IMR-90 (cell line): ENCODE data around the gene SEMA5A. TPM values are rescaled to one million over a fixed set of nuclear protein-coding genes. Genes with fewer than 3 reads are reported as not detected.

Experiments used
- ATAC-seq: fragments of 200-7000 bp; cut with Tn5 transposase; 2 replicates; pipeline ENCODE4 v1.9.1; 2020; ENCODE audit warnings: low read depth, mild to moderate bottlenecking, moderate library complexity
- BruUV-seq: library from RNA; stranded (reverse); fragments of 400-500 nt; replicated peaks from 2 replicates; lab custom pipeline; 2021; lab: Mats Ljungman, UMichigan
- CTCF ChIA-PET: fragments of 300-600 bp; formaldehyde crosslinking; extraction: SDS; loops from one replicate; lab custom pipeline; 2021; ENCODE audit warnings: antibody characterized with exemption; lab: Yijun Ruan, JAX
- POLR2A ChIA-PET: fragments of 300-600 bp; sonication (Branson Sonifier 250); formaldehyde crosslinking; loops from one replicate; lab custom pipeline; 2022; ENCODE audit warnings: antibody characterized with exemption; ENCODE audit not compliant: unreplicated experiment; lab: Charles Lee
- DNase-seq: peaks from one replicate; pipeline ENCODE4 v3.0.0; 2013
- H2AFZ ChIP-seq: replicated peaks from 2 replicates; pipeline ENCODE3; 2013; ENCODE audit warnings: low read length, mild to moderate bottlenecking; ENCODE audit not compliant: poor library complexity
- H2AK5ac ChIP-seq: 2 replicates; pipeline ENCODE4 v1.6.1; 2013; ENCODE audit warnings: low read depth, low read length, inconsistent platforms
- H2AK9ac ChIP-seq: replicated peaks from 2 replicates; pipeline ENCODE3; 2013; ENCODE audit warnings: mild to moderate bottlenecking, low read depth, low read length, moderate library complexity; ENCODE audit not compliant: poor library complexity
- H2BK120ac ChIP-seq: 2 replicates; pipeline ENCODE4 v1.6.1; 2013; ENCODE audit warnings: low read depth, low read length, inconsistent platforms
- H2BK15ac ChIP-seq: 3 replicates; pipeline ENCODE4 v1.6.1; 2013; ENCODE audit warnings: low read depth, low read length, inconsistent platforms
- H2BK20ac ChIP-seq: 2 replicates; pipeline ENCODE4 v1.6.1; 2013; ENCODE audit warnings: low read depth, mild to moderate bottlenecking, inconsistent platforms, low read length, moderate library complexity
- H2BK5ac ChIP-seq: 2 replicates; pipeline ENCODE4 v1.6.1; 2013; ENCODE audit warnings: mild to moderate bottlenecking, low read depth, low read length, inconsistent platforms; ENCODE audit not compliant: poor library complexity, severe bottlenecking
- H3K14ac ChIP-seq: replicated peaks from 2 replicates; pipeline ENCODE4 v1.6.1; 2013; ENCODE audit warnings: low read depth, low read length, inconsistent platforms
- H3K18ac ChIP-seq: 2 replicates; pipeline ENCODE4 v1.6.1; 2013; ENCODE audit warnings: low read depth, low read length, control low read depth
- H3K23ac ChIP-seq: 2 replicates; pipeline ENCODE4 v1.6.1; 2013; ENCODE audit warnings: low read depth, low read length, inconsistent platforms
- H3K27ac ChIP-seq: 2 replicates; pipeline ENCODE4 v1.5.1; 2013; ENCODE audit warnings: mild to moderate bottlenecking, control low read depth, low read length; ENCODE audit not compliant: insufficient read depth
- H3K27me3 ChIP-seq: 2 replicates; pipeline ENCODE4 v1.6.1; 2013; ENCODE audit warnings: low read length; ENCODE audit not compliant: control insufficient read depth, insufficient read depth
- H3K36me3 ChIP-seq: 2 replicates; pipeline ENCODE4 v1.6.1; 2013; ENCODE audit warnings: low read length, mixed read lengths; ENCODE audit not compliant: control insufficient read depth, insufficient read depth
- H3K4ac ChIP-seq: 2 replicates; pipeline ENCODE4 v1.6.1; 2013; ENCODE audit warnings: low read depth, low read length, inconsistent platforms
- H3K4me1 ChIP-seq: 2 replicates; pipeline ENCODE4 v1.6.1; 2013; ENCODE audit warnings: low read length, mixed read lengths; ENCODE audit not compliant: control insufficient read depth, insufficient read depth
- H3K4me2 ChIP-seq: 2 replicates; pipeline ENCODE4 v1.6.1; 2013; ENCODE audit warnings: low read depth, mild to moderate bottlenecking, control low read depth, low read length, moderate library complexity
- H3K4me3 ChIP-seq: 2 replicates; pipeline ENCODE4 v1.5.1; 2013; ENCODE audit warnings: low read depth, mild to moderate bottlenecking, control low read depth, low read length, moderate library complexity; ENCODE audit not compliant: insufficient read depth
- H3K56ac ChIP-seq: 2 replicates; pipeline ENCODE4 v1.6.1; 2013; ENCODE audit warnings: low read length, inconsistent platforms; ENCODE audit not compliant: insufficient read depth; ENCODE audit errors: extremely low read depth
- H3K79me1 ChIP-seq, 2 experiments: 2 replicates each; pipeline ENCODE4 v1.6.1; 2013; ENCODE audit warnings: low read length in 2 of 2, inconsistent platforms in 1 of 2, low read depth in 1 of 2
- H3K9ac ChIP-seq: 2 replicates; pipeline ENCODE4 v1.6.1; 2013; ENCODE audit warnings: low read depth, low read length, control low read depth
- H3K9me1 ChIP-seq: 2 replicates; pipeline ENCODE4 v1.6.1; 2013; ENCODE audit warnings: low read length, inconsistent platforms; ENCODE audit not compliant: insufficient read depth
- H3K9me3 ChIP-seq: 2 replicates; pipeline ENCODE4 v1.6.1; 2013; ENCODE audit warnings: low read length; ENCODE audit not compliant: control insufficient read depth, insufficient read depth
- H4K20me1 ChIP-seq: 2 replicates; pipeline ENCODE4 v1.6.1; 2013; ENCODE audit warnings: low read length, inconsistent platforms; ENCODE audit not compliant: insufficient read depth
- H4K5ac ChIP-seq: 2 replicates; pipeline ENCODE4 v1.6.1; 2013; ENCODE audit warnings: mild to moderate bottlenecking, low read depth, low read length, control low read depth
- H4K8ac ChIP-seq, 2 experiments: 2 replicates each; pipeline ENCODE4 v1.6.1; 2013; ENCODE audit warnings: low read depth in 2 of 2, low read length in 2 of 2, control low read depth in 1 of 2, inconsistent platforms in 1 of 2
- H4K91ac ChIP-seq: 2 replicates; pipeline ENCODE4 v1.6.1; 2013; ENCODE audit warnings: low read depth, low read length, inconsistent platforms; ENCODE audit not compliant: insufficient read depth
- BHLHE40 ChIP-seq: fragments of 150-350 bp; IDR thresholded peaks from 2 replicates; pipeline ENCODE4 v1.6.1; 2016; ENCODE audit warnings: mild to moderate bottlenecking, low read depth, low read length
- CEBPB ChIP-seq: IDR thresholded peaks from 2 replicates; pipeline ENCODE4 v1.6.1; 2012; ENCODE audit warnings: low read depth, low read length, improper control_type of control experiment
- CHD1 ChIP-seq: IDR thresholded peaks from 2 replicates; pipeline ENCODE4 v1.6.1; 2012; ENCODE audit warnings: low read depth, low read length, improper control_type of control experiment
- FOS ChIP-seq: fragments of 150-350 bp; IDR thresholded peaks from 2 replicates; pipeline ENCODE4 v1.6.1; 2016; ENCODE audit warnings: low read depth, low read length
- MAFK ChIP-seq: IDR thresholded peaks from 2 replicates; pipeline ENCODE4 v1.6.1; 2012; ENCODE audit warnings: low read depth, low read length, improper control_type of control experiment
- MAZ ChIP-seq: IDR thresholded peaks from 2 replicates; pipeline ENCODE4 v1.6.1; 2012; ENCODE audit warnings: low read depth, mild to moderate bottlenecking, low read length, improper control_type of control experiment, moderate library complexity, borderline replicate concordance
- MXI1 ChIP-seq: IDR thresholded peaks from 2 replicates; pipeline ENCODE4 v1.6.1; 2012; ENCODE audit warnings: low read depth, mild to moderate bottlenecking, low read length, moderate library complexity, borderline replicate concordance
- NFE2L2 ChIP-seq: fragments of 150-350 bp; IDR thresholded peaks from 2 replicates; pipeline ENCODE4 v1.6.1; 2016; ENCODE audit warnings: low read depth, mild to moderate bottlenecking, low read length
- POLR2A ChIP-seq: IDR thresholded peaks from 2 replicates; pipeline ENCODE4 v1.6.1; 2012; ENCODE audit warnings: mild to moderate bottlenecking, low read depth, low read length
- RAD21 ChIP-seq: IDR thresholded peaks from 2 replicates; pipeline ENCODE4 v1.6.1; 2012; ENCODE audit warnings: low read length, improper control_type of control experiment
- RCOR1 ChIP-seq: IDR thresholded peaks from 2 replicates; pipeline ENCODE4 v1.6.1; 2012; ENCODE audit warnings: mild to moderate bottlenecking, low read length, improper control_type of control experiment; ENCODE audit not compliant: insufficient replicate concordance
- RFX5 ChIP-seq: IDR thresholded peaks from 2 replicates; pipeline ENCODE4 v1.8.0; 2012; ENCODE audit warnings: low read depth, mild to moderate bottlenecking, low read length, moderate library complexity
- SMC3 ChIP-seq: fragments of 150-350 bp; IDR thresholded peaks from 2 replicates; pipeline ENCODE4 v1.6.1; 2016; ENCODE audit warnings: low read depth, mild to moderate bottlenecking, antibody characterized with exemption, low read length, moderate library complexity
- WGBS, 2 experiments: methylation state at CpG; one replicate each; pipeline versions ENCODE4 v1.1.5 to v1.1.7; 2013; ENCODE audit warnings: missing lambda C conversion rate in 2 of 2; ENCODE audit not compliant: insufficient read length in 1 of 2; ENCODE audit errors: extremely low coverage in 2 of 2; 5-methylcytosine and 5-hydroxymethylcytosine counted together
- dilution Hi-C: fragments of 300-500 bp; cut with HindIII; formaldehyde crosslinking; loops from one replicate; pipeline ENCODE4 v1.14.3; 2018; ENCODE audit warnings: low sequenced_read_pairs; ENCODE audit not compliant: unreplicated experiment
- in situ Hi-C: fragments of 300-500 bp; cut with MboI; formaldehyde crosslinking; loops from 3 replicates; pipeline ENCODE4 v1.14.3; 2019; ENCODE audit warnings: low sequenced_read_pairs, inconsistent platforms, mixed read lengths
- intact Hi-C: fragments of 100-400 bp; cut with micrococcal nuclease; formaldehyde crosslinking; loops from 2 replicates; pipeline ENCODE4 v1.10.0; 2022
- polyA plus RNA-seq, 3 experiments: library from polyadenylated mRNA; depleted of rRNA; stranded (reverse); fragments of >200 nt; gene quantifications; 2 replicates each; pipeline ENCODE4 v1.2.3, GENCODE V29; 2012; ENCODE audit warnings: low replicate concordance in 1 of 3
- total RNA-seq: library from RNA; depleted of rRNA; stranded (reverse); fragments of >200 nt; gene quantifications from 2 replicates; pipeline ENCODE4 v1.2.3, GENCODE V29; 2012
- TF ChIP-seq, protein P1 (sequence below): fragments of 150-350 bp; IDR thresholded peaks from 2 replicates; pipeline ENCODE4 v1.6.1; 2017; ENCODE audit warnings: mild to moderate bottlenecking, antibody characterized with exemption, low read length, low read depth
- TF ChIP-seq, protein P2 (sequence below): conservative IDR thresholded peaks from 2 replicates; pipeline ENCODE4 v1.5.1; 2012; ENCODE audit warnings: mild to moderate bottlenecking, low read depth, low read length, improper control_type of control experiment
- TF ChIP-seq, protein P3 (sequence below): fragments of 150-350 bp; IDR thresholded peaks from 2 replicates; pipeline ENCODE4 v1.6.1; 2016; ENCODE audit warnings: low read depth, mild to moderate bottlenecking, low read length, moderate library complexity, borderline replicate concordance

SEMA5A gene
- total and polyA plus RNA-seq, 2 of the 4 experiments (the other 2 are of a cell fraction), result 8.2 to 9.9 TPM

DNA sequence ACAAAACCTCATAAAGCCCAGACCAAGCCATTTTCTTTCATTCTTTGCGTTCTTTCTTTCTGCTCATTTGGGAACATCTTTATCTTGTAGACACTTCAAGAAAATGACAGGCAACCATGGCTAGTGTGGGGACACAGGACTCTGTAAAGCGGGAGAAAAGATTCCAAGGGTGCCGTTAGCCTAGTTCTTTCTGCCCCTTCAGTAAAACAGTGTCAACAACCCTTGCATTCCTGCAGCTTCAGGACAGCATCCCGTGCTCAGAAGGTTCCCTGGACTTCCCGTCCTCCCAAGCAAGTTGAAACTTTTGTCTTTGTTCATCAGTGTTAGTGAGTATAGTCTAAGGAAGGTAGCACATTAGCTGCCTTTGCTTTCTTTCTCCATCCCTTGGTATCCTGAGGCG lies 42.4 kb upstream of the SEMA5A start:
- Histone ChIP-seq H3K4me3 (no peak overlapping the region), H3K4me2 (no peak overlapping the region), H3K18ac (no peak overlapping the region), H2BK20ac (no peak overlapping the region), H4K20me1 (no peaks in the 10 kb centered on the region), H3K23ac (no peak overlapping the region), H3K56ac (no peak overlapping the region), H4K8ac (no peak overlapping the region), H3K27me3 (peaks cover 2% of the 10 kb centered on the region), H4K5ac (no peak overlapping the region), H3K4me1 (no peaks in the 10 kb centered on the region), H3K79me1 (no peaks in the 10 kb centered on the region), H2AK5ac (no peak overlapping the region), H3K4ac (no peak overlapping the region), H3K14ac (no peak overlapping the region), H2AK9ac (no peak overlapping the region), H2BK120ac (no peak overlapping the region), H2BK15ac (no peak overlapping the region), H3K36me3 (no peaks in the 10 kb centered on the region), H4K91ac (no peak overlapping the region), H3K9me3 (no peaks in the 10 kb centered on the region), H3K9me1 (no peaks in the 10 kb centered on the region), H3K27ac (no peak overlapping the region), H2AFZ (no peak overlapping the region), H3K9ac (no peak overlapping the region), H2BK5ac (no peak overlapping the region)
- intact Hi-C loops (no loop called here), in situ Hi-C loops (no loop called here), dilution Hi-C loops (no loop called here)
- no peak for DNase-seq
- no TSS peak for BruUV-seq
- no CpG with 5 or more reads among the region's 6 CpGs for WGBS, 2 experiments
- no peak for ATAC-seq
- POLR2A ChIA-PET, result no interaction called here
- CTCF ChIA-PET, result no interaction called here
- TF ChIP-seq, protein P1, sequence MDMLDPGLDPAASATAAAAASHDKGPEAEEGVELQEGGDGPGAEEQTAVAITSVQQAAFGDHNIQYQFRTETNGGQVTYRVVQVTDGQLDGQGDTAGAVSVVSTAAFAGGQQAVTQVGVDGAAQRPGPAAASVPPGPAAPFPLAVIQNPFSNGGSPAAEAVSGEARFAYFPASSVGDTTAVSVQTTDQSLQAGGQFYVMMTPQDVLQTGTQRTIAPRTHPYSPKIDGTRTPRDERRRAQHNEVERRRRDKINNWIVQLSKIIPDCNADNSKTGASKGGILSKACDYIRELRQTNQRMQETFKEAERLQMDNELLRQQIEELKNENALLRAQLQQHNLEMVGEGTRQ, result no peak
- TF ChIP-seq MXI1 (no peak), NFE2L2 (no peak), MAZ (no peak), CEBPB (no peak), BHLHE40 (no peak), RCOR1 (no peak), CHD1 (no peak), RFX5 (no peak), POLR2A (no peak), MAFK (no peak), FOS (no peak), RAD21 (no peak), SMC3 (no peak)
- TF ChIP-seq, protein P2, sequence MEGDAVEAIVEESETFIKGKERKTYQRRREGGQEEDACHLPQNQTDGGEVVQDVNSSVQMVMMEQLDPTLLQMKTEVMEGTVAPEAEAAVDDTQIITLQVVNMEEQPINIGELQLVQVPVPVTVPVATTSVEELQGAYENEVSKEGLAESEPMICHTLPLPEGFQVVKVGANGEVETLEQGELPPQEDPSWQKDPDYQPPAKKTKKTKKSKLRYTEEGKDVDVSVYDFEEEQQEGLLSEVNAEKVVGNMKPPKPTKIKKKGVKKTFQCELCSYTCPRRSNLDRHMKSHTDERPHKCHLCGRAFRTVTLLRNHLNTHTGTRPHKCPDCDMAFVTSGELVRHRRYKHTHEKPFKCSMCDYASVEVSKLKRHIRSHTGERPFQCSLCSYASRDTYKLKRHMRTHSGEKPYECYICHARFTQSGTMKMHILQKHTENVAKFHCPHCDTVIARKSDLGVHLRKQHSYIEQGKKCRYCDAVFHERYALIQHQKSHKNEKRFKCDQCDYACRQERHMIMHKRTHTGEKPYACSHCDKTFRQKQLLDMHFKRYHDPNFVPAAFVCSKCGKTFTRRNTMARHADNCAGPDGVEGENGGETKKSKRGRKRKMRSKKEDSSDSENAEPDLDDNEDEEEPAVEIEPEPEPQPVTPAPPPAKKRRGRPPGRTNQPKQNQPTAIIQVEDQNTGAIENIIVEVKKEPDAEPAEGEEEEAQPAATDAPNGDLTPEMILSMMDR, result no peak
- TF ChIP-seq, protein P3, sequence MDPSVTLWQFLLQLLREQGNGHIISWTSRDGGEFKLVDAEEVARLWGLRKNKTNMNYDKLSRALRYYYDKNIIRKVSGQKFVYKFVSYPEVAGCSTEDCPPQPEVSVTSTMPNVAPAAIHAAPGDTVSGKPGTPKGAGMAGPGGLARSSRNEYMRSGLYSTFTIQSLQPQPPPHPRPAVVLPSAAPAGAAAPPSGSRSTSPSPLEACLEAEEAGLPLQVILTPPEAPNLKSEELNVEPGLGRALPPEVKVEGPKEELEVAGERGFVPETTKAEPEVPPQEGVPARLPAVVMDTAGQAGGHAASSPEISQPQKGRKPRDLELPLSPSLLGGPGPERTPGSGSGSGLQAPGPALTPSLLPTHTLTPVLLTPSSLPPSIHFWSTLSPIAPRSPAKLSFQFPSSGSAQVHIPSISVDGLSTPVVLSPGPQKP, result no peak
